GM12878 (cell line): ENCODE results near the gene PAIP1. TPM values are rescaled to one million over a fixed set of nuclear protein-coding genes. Genes with fewer than 3 reads are reported as not detected.
A peak's percentile ranks its signal among the peaks of the same experiment; 100 is the strongest.

ENCODE experiments used
- CHD2 ChIP-seq: IDR thresholded peaks from 2 replicates; pipeline ENCODE4 v1.6.1; 2011; ENCODE audit warnings: low read depth, low read length, improper control_type of control experiment, borderline replicate concordance
- EP300 ChIP-seq, 2 experiments: fragments of 150-350 bp in 1 of 2; IDR thresholded peaks; 2 replicates each; pipeline ENCODE4 v1.6.1; 2011 to 2012; ENCODE audit warnings: low read depth in 2 of 2, low read length in 2 of 2, borderline replicate concordance in 1 of 2, improper control_type of control experiment in 1 of 2, inconsistent platforms in 1 of 2; ENCODE audit not compliant: control insufficient read depth in 1 of 2
- FOXM1 ChIP-seq: IDR thresholded peaks from 2 replicates; pipeline ENCODE4 v1.6.1; 2012; ENCODE audit warnings: low read depth, mild to moderate bottlenecking, inconsistent platforms, low read length, moderate library complexity
- GATAD2B ChIP-seq: fragments of 450-650 bp; conservative IDR thresholded peaks from 2 replicates; pipeline ENCODE4 v1.6.1; 2017; ENCODE audit warnings: low read depth, mild to moderate bottlenecking, moderate library complexity
- HDGF ChIP-seq: fragments of 450-650 bp; IDR thresholded peaks from 2 replicates; pipeline ENCODE4 v1.6.1; 2016; ENCODE audit warnings: antibody characterized with exemption
- POLR2A ChIP-seq: IDR thresholded peaks from 2 replicates; pipeline ENCODE4 v1.6.1; 2011; ENCODE audit warnings: low read depth, mild to moderate bottlenecking, low read length
- RAD21 ChIP-seq: IDR thresholded peaks from 2 replicates; pipeline ENCODE4 v1.6.1; 2011; ENCODE audit warnings: mild to moderate bottlenecking, low read depth, low read length, moderate library complexity; ENCODE audit not compliant: insufficient read depth
- TAF1 ChIP-seq: IDR thresholded peaks from 2 replicates; pipeline ENCODE4 v1.6.1; 2011; ENCODE audit warnings: mild to moderate bottlenecking, low read depth, low read length, borderline replicate concordance
- TCF12 ChIP-seq: IDR thresholded peaks from 2 replicates; pipeline ENCODE4 v1.6.1; 2011; ENCODE audit warnings: low read depth, mild to moderate bottlenecking, low read length
- ZBTB4 ChIP-seq: fragments of 450-650 bp; formaldehyde crosslinking; IDR thresholded peaks from 2 replicates; pipeline ENCODE4 v1.4.0; 2022; ENCODE audit warnings: mild to moderate bottlenecking, moderate library complexity
- ZNF592 ChIP-seq: fragments of 450-650 bp; IDR thresholded peaks from 2 replicates; pipeline ENCODE4 v1.6.1; 2017; ENCODE audit warnings: mild to moderate bottlenecking, moderate library complexity
- polyA plus RNA-seq, 11 experiments: library from polyadenylated mRNA; depleted of rRNA in 4 of 11; unstranded in 6 of 11; stranded (reverse) in 5 of 11; fragments of >200 nt; fragmentation: Nextera tagmentation in 4 of 11; fragmentation: Illumina TruSeq in 1 of 11; extraction: Ambion mirVana in 4 of 11; extraction: Trizol in 1 of 11; gene quantifications; 1 replicate in 1 of 11; 2 replicates in 10 of 11; pipeline versions ENCODE4 v1.2.1 to v1.2.3, GENCODE V29; 2011 to 2016; ENCODE audit warnings: inconsistent platforms in 2 of 11, missing spikeins in 2 of 11, low read depth in 1 of 11
- total RNA-seq, 4 experiments: library from RNA; depleted of rRNA in 3 of 4; stranded (reverse); fragments of >200 nt in 3 of 4; fragmentation: Illumina TruSeq in 1 of 4; extraction: Trizol in 1 of 4; gene quantifications; 2 replicates each; pipeline versions ENCODE4 v1.2.1 to v1.2.3, GENCODE V29; 2013 to 2021

The PAIP1 gene
- total and polyA plus RNA-seq, 10 of the 15 experiments (the other 5 are each of a cell fraction or from before 2014, with no cell fraction given), result 37.4 to 90.9 (median 57.0) TPM

GRCh38 chr5:43484106-43484849 lies 72.6 kb downstream of the PAIP1 start (continued):
- peak; percentile 37; the same call in 1 of the 2 replicates for TF ChIP-seq CHD2
- peak; percentile 58 for TF ChIP-seq RAD21
- peak; percentile 67 for TF ChIP-seq GATAD2B
- TF ChIP-seq POLR2A, result peak; percentile 61
- TF ChIP-seq ZNF592, result no peak
- TF ChIP-seq EP300 (IDR thresholded peaks at IDR 0.05; ENCODE audit: borderline replicate concordance in 1 of 2, control insufficient read depth in 1 of 2, low read depth in 2 of 2, low read length in 2 of 2), result 0 out of 4 replicates have a peak, but pooled peaks of 1 of the 2 experiments have one; percentile 7
- TF ChIP-seq TCF12, result 0 out of 2 replicates have a peak, but pooled peaks have one; percentile 7
- TF ChIP-seq HDGF, result no peak; the same call in 1 of the 2 replicates
- 0 out of 2 replicates have a peak, but pooled peaks have one; percentile 34 for TF ChIP-seq FOXM1
- no peak for TF ChIP-seq ZBTB4 (CRISPR knock-in tag)
- TF ChIP-seq TAF1, result peak; percentile 21; the same call in 1 of the 2 replicates
